Activated CD8-positive, alpha-beta memory T cell treated with anti-CD3 and anti-CD28 coated beads for 48 hours (primary cell): Measurements from ENCODE around the gene TREH.

ENCODE experiments used
- DNase-seq, 3 experiments: peaks; one replicate each; pipeline ENCODE4 v3.0.0-alpha.2; 2020; ENCODE audit warnings: low read depth in 2 of 3, low spot score in 2 of 3

TREH gene

GRCh38 chr11:118650366-118650765, 29.1 kb downstream of the TREH start:
- DNase-seq, result no peak

- DNase-seq, result no peak
Measured at GRCh38 chr11:118649941-118650340, 29.5 kb downstream of the TREH start.

DNA sequence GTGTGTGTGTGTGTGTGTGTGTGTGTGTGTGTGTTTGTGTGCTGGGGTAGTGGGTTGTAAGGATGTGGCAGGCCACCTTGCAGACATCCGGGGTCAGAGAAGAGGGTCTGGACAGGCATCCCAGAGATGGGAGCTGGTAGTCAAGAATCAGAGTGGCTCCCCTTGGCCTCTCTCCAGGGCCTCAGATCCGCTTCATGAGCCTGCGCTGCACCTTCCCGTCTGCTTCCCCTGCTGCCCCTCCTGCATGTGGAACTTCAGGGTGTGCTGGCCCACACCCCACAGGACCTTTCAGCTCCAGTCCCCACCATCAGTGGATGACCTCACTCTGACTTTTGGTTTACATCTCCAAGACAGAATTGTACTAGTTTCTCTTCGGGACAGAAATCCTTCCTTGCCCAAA, 31.2 kb downstream of the TREH start:
- DNase-seq, result no peak

DNA sequence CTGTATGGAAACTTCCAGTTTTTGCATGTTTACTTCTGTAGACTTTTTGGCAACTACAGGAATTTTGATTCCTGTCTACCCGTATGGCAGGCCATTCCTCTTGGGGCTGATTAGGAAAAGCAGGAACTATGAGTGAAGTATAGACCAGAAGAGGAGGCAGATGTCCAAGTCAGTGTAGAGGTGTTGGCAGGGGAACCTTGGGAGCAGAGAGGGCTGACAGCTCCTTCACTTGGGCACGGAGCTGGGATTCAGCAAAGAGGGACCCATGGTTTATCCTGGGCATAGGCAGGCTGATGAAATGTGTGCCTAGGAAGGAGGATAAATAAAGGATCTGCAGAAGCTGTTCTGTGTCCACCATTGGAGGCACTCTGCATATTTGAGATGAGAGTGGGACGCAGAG, 33.1 kb downstream of the TREH start:
- DNase-seq, result no peak

- DNase-seq, result no peak
Measured at GRCh38 chr11:118645066-118645715, 34.3 kb downstream of the TREH start.

DNA sequence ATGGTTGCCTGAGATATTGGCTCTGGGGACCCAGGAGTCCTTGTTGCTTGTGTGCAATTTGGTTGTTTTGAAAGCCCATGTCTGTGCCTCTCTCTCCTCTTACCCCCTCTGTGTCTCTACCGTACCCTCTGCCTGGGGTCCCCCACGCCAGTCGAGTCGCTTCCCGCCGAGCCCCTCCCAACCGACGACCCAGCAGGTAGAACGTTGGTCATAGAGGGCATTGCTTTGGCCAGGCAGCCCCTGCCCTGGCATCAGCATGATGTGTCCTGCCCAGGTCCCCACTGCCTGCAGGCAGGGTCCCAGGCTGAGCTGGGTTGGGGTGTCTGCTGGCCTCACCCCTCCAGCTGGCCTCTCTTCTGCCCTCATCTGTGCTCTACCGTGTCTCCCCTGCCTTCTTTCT, 35.0 kb downstream of the TREH start:
- DNase-seq, result no peak

- DNase-seq, result no peak
Measured at GRCh38 chr11:118643995-118644345, 35.5 kb downstream of the TREH start.

DNA sequence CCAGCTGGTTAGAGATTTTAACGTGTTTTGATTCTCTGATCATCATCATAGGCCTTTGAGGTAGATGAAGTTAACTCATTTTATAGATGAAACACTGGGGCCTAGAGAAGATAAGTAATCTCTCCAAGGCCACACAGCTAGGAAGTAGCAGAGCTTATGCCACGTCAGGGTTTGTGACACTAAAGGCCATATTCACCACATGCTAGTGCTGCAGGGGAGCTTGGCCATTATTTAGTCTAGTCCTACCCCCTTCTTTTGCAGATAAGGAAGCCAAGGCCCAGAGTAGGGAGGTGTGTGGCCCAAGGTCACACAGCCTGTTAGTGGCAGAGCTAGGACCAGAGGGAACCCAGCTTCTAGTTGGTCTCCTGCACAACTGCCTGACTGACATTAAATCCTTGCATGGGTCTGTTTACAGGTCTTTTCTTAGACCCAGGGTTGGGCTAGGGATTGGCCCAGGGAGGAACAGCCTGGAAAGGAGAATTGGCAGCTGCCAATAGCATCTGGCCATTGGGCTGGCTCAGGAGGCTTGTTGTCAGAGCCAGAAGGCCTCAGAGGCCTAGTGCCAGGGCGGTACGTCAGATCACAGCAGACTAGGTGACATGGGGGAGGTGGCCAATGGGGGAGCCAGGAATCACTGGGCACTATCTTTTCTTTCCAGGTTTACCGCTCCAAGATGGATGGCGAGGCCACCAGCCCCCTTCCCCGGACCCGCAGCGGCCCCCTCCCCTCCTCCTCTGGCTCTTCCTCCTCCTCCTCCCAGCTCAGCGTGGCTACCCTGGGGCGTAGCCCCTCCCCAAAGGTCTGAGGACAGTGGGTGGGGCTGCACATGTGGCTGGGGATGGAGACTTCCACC, 36.1 kb downstream of the TREH start:
- DNase-seq, result no peak

- no peak for DNase-seq
Measured at GRCh38 chr11:118641397-118642019, 37.9 kb downstream of the TREH start.

DNA sequence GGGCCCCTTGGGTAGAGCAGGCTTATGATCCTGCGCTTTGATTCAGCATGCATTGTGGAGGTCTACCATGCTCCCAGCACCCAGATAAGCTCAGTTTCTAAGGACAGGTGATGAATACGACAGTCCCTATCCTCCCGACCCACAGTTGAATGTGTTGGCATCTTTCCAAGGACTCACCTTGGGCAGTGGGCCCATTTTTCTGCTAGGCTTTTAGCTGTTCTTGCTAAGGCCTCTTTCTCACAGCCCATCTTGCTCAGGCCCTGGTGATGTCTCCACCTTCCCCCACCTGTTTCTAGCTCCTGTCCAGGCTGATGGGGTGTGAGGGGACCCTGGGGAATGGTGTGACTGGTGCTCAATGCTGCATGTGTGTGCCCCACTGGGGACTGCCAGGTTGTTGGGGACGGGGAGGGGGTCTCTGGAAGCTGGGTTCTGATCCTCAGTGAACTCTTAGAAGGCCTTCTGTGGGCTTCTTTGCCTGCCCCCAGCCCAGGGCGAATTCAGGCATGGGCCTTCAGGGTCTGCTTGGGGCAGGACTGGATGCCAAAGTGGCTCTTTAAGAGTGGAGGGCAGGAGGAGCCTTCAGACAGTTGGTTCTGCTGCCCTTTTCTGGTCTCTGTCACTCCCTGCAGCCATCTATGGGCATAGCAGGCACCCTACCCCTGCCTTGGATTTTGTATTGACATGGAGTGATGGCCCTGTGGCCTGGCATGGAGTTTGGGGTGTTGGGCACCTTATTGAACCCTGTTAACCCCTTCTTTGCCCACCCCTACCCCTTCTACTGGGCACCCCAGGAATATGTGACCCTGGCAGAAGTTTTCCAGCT, 38.9 kb downstream of the TREH start:
- DNase-seq, result no peak

DNA sequence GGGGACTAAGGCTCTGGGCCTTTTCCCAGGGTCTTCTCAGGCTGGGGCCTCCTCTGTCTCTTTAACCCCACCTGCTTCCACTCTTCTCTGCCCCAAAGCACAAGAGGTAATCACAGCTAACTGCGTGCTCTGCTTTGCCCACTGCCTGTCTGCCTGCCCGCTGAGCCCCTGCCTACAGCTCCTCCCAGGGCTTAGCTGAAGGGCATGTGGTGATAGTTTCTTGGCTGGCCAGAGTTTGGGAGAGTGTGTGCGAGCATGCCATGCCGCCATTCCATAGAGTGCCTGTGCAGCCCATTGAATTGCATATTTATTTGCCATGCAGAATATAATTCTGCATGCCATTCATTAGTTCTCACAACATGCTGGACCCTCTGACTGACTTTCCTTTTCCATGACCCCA, 39.6 kb downstream of the TREH start:
- no peak for DNase-seq

DNA sequence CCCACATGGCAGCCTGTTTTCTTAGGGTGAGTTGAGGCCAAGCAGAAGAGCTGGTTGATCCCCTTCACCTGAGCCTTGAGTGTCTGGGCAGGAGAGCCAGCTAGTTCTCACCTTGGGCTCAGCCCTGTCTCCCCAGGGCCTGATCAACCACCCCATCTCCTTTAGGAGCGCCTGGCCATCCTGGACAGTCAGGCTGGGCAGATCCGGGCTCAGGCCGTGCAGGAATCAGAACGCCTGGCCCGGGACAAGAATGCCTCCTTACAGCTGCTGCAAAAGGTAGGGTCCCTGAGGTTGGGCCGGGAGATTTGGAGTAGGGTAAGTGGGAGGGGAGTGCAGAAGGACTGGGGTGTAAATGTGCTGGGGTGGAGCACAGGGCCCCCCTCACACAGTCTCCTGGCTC, 40.7 kb downstream of the TREH start:
- DNase-seq, result no peak

DNA sequence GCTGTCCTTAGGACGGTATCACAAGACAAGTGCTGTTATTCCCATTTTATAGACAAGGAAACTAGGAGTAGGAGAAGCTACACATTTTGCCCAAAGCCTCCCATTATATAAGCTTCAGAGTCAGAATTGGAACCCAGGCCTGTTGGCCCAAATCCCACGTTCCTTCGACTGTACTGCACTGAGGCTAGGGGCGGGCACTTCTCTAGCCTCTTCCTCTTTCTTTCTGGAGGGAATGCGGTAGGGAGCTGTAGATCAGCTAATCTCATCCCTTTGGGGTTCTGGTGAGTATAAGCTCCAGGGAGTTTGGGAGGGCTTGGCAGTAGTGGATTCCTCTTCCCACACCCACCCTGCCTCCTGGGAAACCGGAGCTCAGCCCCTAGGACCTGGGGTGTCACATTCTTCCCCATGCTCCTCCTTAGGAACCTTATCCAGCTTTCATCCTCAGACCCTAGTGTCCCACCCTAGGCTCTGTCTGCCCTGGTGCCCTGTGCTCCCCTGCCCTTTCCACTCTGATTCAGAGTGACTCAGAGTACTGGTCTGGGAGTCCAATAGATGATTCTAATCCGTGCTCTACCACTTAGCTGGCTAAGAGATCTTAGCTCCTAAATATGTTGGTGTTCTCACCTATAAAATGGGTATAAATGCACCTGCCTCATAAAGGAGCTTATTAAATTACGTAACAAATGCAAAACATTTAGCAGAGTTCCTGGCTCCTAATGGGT, 42.7 kb downstream of the TREH start:
- DNase-seq, result no peak

DNA sequence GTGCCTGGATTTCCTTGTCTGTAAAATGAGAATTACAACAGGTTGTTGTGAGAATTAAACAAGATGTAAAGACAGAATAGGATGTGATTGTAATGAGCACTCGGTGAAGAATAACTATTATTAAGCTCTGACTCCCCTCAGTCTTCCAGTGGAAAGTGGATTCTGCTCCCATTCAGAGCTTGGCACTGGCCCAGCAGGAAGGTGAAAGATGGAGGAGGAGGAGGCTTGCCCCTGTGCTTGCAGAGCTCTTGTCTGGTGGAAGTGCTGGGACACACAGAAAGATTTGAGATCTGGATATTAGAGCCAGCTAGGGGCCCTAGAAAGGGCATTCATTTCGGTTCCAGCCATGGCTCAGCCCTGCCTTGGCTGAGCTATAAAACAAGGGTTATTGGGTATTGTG, 43.8 kb downstream of the TREH start:
- no peak for DNase-seq

DNA sequence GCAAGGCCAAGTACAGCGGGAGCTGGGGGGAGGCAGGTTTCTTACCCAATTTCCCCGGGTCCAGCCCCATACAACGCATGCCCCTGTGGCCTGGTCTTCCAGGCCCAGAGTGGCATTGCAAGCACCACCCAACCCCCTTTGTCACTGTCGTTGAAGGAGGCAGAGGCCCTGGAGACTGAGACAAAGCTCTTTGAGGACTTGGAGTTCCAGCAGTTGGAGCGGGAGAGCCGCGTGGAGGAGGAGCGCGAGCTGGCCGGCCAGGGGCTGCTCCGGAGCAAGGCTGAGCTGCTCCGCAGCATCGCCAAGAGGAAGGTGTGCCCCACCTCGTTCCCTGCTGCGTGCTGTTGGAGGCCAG, 44.2 kb downstream of the TREH start:
- no peak for DNase-seq

DNA sequence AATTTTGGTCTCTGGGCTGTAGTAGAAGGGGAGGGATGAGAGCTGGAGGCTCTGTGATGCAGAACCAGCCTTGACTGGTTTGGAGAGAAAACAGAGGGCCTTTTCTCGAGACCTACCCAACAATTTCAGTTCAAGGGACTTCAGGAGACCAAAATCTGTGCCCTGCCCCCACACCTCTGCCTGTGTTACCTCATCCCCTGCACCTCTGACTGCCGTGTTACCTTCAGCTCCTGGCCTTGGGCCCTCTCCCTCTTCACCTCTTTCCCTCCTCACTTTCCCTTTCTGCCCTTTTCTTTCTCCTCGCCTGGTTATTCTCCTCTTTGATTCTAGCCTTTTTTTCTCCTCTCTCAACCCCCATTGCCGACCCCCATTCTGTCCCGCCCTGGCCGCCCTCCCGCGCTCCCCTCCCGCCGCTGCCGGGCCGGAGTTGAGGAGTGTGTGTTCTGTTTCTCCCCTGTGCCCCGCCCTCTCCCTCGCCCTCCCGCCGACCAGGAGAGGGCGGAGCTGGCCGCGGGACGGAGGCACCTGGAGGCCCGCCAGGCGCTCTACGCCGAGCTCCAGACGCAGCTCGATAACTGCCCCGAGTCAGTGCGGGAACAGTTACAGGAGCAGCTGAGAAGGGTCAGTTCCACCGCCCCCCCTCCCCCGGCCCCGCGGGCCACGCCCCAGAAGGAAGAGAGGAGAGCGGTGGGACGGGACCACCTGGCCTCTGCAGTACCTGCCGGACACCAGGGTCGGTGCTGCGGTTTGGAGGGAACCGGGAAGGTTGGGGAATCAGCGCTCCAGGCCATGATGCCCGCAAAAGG, 44.8 kb downstream of the TREH start:
- DNase-seq, result no peak

DNA sequence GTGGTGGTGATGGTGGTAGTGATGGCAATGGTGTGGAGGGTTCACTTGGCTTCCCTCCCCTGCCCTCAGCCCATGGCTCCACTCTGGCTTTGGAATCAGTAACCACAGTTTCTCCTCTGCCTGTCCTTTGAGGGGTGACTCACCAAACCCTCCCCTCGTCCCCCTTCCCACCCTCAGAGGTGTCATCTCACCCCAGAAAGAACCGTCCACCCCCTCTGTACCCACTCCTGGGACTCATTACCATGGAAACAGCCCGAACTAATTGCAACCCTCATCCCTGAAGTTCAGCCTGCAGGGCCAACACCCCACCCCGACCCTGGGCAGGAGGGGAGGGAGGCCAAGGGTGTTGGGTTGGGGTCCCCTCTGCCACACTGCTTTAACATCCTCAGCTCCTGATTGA, 45.5 kb downstream of the TREH start:
- no peak for DNase-seq

DNA sequence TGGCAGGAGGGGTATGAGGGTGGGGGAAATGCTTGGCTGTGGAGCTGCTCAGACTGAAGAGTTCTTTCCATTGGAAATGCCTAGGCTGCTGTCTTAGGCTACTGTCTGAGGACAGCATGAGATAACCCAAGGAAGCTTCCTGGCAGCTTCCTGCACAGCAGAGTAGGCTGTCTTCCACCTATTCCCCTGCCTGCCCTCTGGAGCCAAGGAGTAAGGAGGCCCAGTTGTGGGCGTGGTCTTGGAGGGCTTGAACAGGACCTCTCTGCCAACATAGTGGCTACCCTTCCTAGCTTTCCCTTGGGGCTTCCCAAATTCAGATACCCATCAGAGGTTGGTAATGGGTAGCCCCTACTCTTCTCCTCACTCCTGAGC, 46.1 kb downstream of the TREH start:
- DNase-seq, result no peak

DNA sequence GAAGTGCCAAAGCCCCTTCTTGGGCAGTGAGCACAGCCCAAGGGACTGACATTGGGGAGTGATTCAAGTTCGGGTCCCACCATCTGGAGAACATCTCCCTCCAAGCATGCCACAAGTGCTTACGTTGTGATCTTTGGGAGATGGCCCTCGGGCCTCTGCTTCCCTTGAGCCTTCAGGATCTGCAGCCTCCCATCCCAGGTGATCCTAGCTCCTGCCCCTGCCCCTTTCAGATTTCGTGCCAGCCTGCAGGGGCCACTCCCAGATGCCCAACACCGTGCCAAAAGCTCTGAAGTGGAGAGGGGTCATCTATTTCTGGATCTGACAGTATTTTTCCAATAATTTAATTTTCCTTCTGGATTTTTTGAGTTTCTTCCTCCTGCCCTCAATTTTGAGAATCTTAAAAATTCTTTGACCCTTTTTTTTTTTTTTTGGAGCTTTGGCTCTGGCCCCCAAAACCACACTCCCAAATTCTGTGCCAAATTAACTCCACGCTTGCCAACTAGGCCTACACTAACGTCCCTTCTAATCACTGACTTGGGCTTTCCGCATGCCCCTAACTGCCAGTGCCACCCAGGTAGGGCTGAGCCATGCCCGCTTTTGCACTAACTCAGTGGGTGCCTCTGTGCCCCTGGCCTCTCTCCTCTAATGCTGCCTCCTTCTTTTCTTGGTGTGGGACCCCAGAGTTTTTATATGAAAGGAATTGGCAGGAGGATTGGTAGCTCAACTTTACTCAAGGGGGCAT, 46.7 kb downstream of the TREH start:
- no peak for DNase-seq
